ENCODE results near the gene ATF1.
"Not testable (repeated sequence)": the region's sequence is repeated elsewhere in the genome, so short reads cannot be mapped to it uniquely, and the experiment has no call there.

Gene ATF1

DNA sequence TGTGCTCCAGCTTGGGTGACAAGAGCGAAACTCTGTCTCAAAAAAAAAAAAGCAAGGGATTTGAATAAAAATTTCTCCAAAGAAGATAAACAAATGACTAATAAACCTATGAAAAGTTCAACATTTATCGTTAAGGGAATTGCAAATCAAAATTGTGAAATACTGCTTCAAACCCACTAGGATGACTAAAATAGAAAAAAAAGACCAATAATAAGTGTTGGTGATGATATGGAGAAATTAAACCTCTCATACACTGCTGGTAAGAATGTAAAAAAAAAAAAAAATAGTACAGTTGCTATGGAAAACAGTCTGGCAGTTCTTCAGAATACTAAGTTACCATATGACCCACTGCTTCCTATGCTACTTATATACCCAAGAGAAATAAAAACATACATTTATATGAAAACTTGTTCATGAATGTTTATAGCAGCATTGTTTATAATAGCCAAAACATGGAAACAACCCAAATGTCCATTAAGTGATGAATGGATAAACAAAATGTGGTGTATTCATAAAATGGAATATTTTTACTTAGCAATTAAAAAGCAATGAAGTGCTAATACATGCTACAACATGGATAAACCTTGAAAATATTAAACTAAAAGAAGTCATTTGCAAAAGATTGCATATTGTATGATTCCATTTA is 39.5 kb downstream of the ATF1 start:
- no peak overlapping the region for H3K4me3 ChIP-seq (ENCODE audit: low read depth, low read length)
- no peak overlapping the region for H2AFZ ChIP-seq
- H3K27me3 ChIP-seq (ENCODE audit: control insufficient read depth, insufficient read depth, low read length): no peaks in the 10 kb centered on the region
- no peaks in the 10 kb centered on the region for H3K9me3 ChIP-seq (ENCODE audit: control insufficient read depth, low read length)
- TF ChIP-seq CTCF (IDR thresholded peaks at IDR 0.05): no peak
- H3K27ac ChIP-seq: no peak overlapping the region
- H3K4me2 ChIP-seq (ENCODE audit: low read length): no peak overlapping the region
- H3K9ac ChIP-seq: no peak overlapping the region
- H3K79me2 ChIP-seq: peaks cover 3% of the 10 kb centered on the region
- H3K36me3 ChIP-seq (ENCODE audit: control insufficient read depth, insufficient read depth, low read length): no peaks in the 10 kb centered on the region
- H3K4me1 ChIP-seq: no peaks in the 10 kb centered on the region

DNA sequence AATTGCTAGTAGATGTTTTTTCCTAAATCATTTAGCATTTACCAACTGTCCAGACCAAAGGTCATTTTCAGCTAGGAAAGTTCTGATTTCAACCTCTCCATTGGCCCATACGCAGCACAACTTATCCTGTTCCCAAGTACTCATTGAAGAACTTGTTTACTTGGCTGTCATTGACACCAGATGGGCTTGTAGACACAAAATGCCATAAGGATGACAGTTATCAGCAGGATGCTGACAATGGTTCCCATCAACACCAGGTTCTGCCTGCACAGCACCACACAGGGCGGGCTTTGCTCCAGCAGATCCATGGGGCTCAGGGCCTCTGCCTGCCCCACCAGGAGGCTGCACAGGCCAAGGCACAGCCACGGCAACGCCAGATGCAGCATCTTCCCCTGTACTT is 42.3 kb downstream of the ATF1 start:
- no peak overlapping the region for H3K4me2 ChIP-seq (ENCODE audit: low read length)
- no peak for TF ChIP-seq CTCF (IDR thresholded peaks at IDR 0.05)
- no peaks in the 10 kb centered on the region for H3K9me3 ChIP-seq (ENCODE audit: control insufficient read depth, low read length)
- H3K4me1 ChIP-seq: no peaks in the 10 kb centered on the region
- H3K27ac ChIP-seq: no peak overlapping the region
- no peaks in the 10 kb centered on the region for H3K27me3 ChIP-seq (ENCODE audit: control insufficient read depth, insufficient read depth, low read length)
- no peak overlapping the region for H3K9ac ChIP-seq
- H3K36me3 ChIP-seq (ENCODE audit: control insufficient read depth, insufficient read depth, low read length): no peaks in the 10 kb centered on the region
- H3K4me3 ChIP-seq (ENCODE audit: low read depth, low read length): no peak overlapping the region
- H2AFZ ChIP-seq: no peak overlapping the region
- H3K79me2 ChIP-seq: no peaks in the 10 kb centered on the region

DNA sequence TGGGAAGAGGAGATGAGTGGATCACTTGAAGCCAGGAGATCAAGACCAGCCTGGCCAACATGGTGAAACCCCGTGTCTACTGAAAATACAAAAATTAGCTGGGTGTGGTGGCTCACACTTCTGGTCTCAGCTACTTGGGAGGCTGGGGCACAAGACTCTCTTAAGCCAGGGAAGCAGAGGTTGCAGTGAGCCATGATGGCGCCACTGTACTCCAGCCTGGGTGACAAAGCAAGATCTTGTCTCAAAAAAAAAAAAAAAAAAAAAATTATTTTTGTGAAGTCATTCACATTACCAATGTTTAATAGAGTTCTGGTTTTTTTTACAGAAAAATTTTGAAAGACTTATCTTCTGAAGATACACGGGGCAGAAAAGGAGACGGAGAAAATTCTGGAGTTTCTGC is 45.2 kb downstream of the ATF1 start:
- H3K4me1 ChIP-seq; H2AFZ ChIP-seq; H3K4me2 ChIP-seq (ENCODE audit: low read length); H3K36me3 ChIP-seq (ENCODE audit: control insufficient read depth, insufficient read depth, low read length); H3K9ac ChIP-seq; H3K27ac ChIP-seq; H3K79me2 ChIP-seq; H3K9me3 ChIP-seq (ENCODE audit: control insufficient read depth, low read length); H3K4me3 ChIP-seq (ENCODE audit: low read depth, low read length); H3K27me3 ChIP-seq (ENCODE audit: control insufficient read depth, insufficient read depth, low read length): not testable (repeated sequence)

DNA sequence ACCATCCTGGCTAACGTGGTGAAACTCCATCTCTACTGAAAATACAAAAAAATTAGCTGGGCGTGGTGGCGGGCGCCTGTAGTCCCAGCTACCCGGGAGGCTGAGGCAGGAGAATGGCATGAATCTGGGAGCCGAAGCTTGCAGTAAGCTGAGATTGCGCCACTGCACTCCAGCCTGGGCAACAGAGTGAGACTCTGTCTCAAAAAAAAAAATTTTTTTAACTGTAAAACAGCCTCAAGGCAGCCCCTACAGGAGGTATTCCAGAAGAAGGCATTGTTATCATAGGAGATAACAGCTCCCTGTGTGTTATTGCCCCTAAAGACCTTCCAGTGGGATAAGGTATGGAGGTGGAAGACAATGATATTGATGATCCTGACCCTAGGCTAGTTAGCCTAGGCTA is 51.0 kb downstream of the ATF1 start:
- H3K36me3 ChIP-seq (ENCODE audit: control insufficient read depth, insufficient read depth, low read length); H3K79me2 ChIP-seq; H3K4me3 ChIP-seq (ENCODE audit: low read depth, low read length); H3K27ac ChIP-seq; H3K27me3 ChIP-seq (ENCODE audit: control insufficient read depth, insufficient read depth, low read length); H2AFZ ChIP-seq; H3K9ac ChIP-seq; H3K4me2 ChIP-seq (ENCODE audit: low read length); H3K9me3 ChIP-seq (ENCODE audit: control insufficient read depth, low read length); H3K4me1 ChIP-seq: not testable (repeated sequence)

DNA sequence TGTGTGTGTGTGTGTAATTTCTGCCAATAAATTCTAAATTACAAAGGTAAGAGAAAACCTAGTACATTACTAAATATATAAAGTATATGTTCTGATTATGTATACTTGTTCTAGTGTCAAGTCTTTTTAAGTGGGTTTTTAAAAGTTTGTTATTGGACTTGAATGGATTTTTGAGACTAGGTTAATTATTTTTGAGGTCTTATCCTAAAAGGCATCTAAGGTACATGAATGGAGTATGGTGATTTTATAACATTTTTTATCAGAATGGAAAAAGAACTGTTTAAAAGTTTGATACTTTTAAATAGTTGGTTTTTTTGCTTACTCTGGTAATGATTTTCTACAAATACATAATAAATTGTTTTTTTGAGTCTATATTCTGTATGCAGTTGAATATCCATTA is 56.3 kb downstream of the ATF1 start:
- no peak for TF ChIP-seq CTCF (IDR thresholded peaks at IDR 0.05)
- Histone ChIP-seq H3K4me2 (ENCODE audit: low read length) (no peak overlapping the region), H3K27ac (no peak overlapping the region), H3K4me1 (no peaks in the 10 kb centered on the region), H2AFZ (no peak overlapping the region), H3K36me3 (ENCODE audit: control insufficient read depth, insufficient read depth, low read length) (no peaks in the 10 kb centered on the region), H3K79me2 (no peaks in the 10 kb centered on the region), H3K9ac (no peak overlapping the region), H3K4me3 (ENCODE audit: low read depth, low read length) (no peak overlapping the region), H3K9me3 (ENCODE audit: control insufficient read depth, low read length) (no peaks in the 10 kb centered on the region), H3K27me3 (ENCODE audit: control insufficient read depth, insufficient read depth, low read length) (no peaks in the 10 kb centered on the region)

DNA sequence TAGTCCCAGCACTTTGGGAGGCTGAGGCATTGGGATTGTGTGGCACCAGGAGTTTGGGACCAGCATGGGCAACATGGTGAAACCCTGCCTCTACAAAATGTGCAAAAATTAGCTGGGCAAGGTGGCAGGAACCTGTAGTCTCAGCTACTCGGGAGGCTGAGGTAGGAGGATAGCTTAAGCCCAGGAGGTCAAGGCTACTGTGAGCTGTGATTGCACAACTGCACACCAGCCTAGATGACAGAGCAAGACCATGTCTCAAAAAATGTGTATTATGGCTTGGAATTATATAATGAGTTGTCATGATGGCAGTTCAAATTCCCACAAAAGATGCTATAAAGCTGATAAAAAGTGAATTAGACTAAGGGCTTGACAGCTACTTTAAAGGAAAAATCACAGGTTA is 58.2 kb downstream of the ATF1 start:
- TF ChIP-seq CTCF (IDR thresholded peaks at IDR 0.05): no peak
- H3K4me2 ChIP-seq (ENCODE audit: low read length): no peak overlapping the region
- H3K4me3 ChIP-seq (ENCODE audit: low read depth, low read length): no peak overlapping the region
- H3K9me3 ChIP-seq (ENCODE audit: control insufficient read depth, low read length): no peaks in the 10 kb centered on the region
- H3K27ac ChIP-seq: no peak overlapping the region
- no peaks in the 10 kb centered on the region for H3K27me3 ChIP-seq (ENCODE audit: control insufficient read depth, insufficient read depth, low read length)
- H3K4me1 ChIP-seq: no peaks in the 10 kb centered on the region
- H2AFZ ChIP-seq: no peak overlapping the region
- H3K9ac ChIP-seq: no peak overlapping the region
- H3K36me3 ChIP-seq (ENCODE audit: control insufficient read depth, insufficient read depth, low read length): no peaks in the 10 kb centered on the region
- H3K79me2 ChIP-seq: no peaks in the 10 kb centered on the region

DNA sequence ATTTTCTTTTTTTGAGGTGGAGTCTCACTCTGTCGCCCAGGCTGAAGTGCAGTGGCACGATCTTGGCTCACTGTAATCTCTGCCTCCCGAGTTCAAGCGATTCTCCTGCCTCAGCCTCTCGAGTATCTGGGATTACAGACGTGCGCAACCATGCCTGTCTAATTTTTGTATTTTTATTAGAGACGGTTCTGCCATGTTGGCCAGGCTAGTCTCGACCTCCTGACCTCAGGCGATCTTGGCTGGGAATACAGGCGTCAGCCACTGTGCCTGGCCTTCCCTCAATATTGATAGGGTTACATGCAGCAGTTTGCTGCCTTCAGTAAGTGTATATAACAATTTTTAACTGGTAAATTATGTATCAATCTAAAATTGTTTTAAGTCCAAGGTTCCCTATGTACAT is 59.8 kb downstream of the ATF1 start:
- H3K4me1 ChIP-seq; H2AFZ ChIP-seq; H3K4me3 ChIP-seq (ENCODE audit: low read depth, low read length); H3K4me2 ChIP-seq (ENCODE audit: low read length); H3K27ac ChIP-seq; H3K9ac ChIP-seq; H3K79me2 ChIP-seq; H3K36me3 ChIP-seq (ENCODE audit: control insufficient read depth, insufficient read depth, low read length); H3K9me3 ChIP-seq (ENCODE audit: control insufficient read depth, low read length); H3K27me3 ChIP-seq (ENCODE audit: control insufficient read depth, insufficient read depth, low read length): not testable (repeated sequence)

Data from parathyroid adenoma (tissue), 2 donors.